Stomach (tissue), 19 donors: ENCODE data around the gene BET1L. TPM values are rescaled to one million over a fixed set of nuclear protein-coding genes. Genes with fewer than 3 reads are reported as not detected.

Experiments used
- DNase-seq, 2 donors: peaks; one replicate each; pipeline versions ENCODE4 v3.0.0 to v3.0.0-alpha.2; 2013 to 2019
- H3K27ac ChIP-seq, 5 donors: fragments of 200-600 bp in 4 of 5; sonication (generic) in 4 of 5; one replicate each; pipeline ENCODE4 v1.5.1; 2013 to 2019; ENCODE audit warnings: mild to moderate bottlenecking in 1 of 5, moderate library complexity in 1 of 5
- H3K27me3 ChIP-seq, 3 donors: fragments of 200-600 bp; sonication (generic); one replicate each; pipeline ENCODE4 v1.5.1; 2017 to 2019; ENCODE audit warnings: mixed run types in 1 of 3
- H3K36me3 ChIP-seq, 4 donors: fragments of 200-600 bp; sonication (generic); 1 replicate in 3 of 4; 2 replicates in 1 of 4; pipeline ENCODE4 v1.5.1; 2016 to 2019
- H3K4me1 ChIP-seq, 4 donors: fragments of 200-600 bp; sonication (generic); one replicate each; pipeline ENCODE4 v1.5.1; 2016 to 2019
- H3K4me3 ChIP-seq, 4 donors: fragments of 200-600 bp; sonication (generic) in 3 of 4; one replicate each; pipeline ENCODE4 v1.5.1; 2016 to 2019; ENCODE audit warnings: mild to moderate bottlenecking in 1 of 4
- H3K9me3 ChIP-seq, 4 donors: fragments of 200-600 bp; sonication (generic); one replicate each; pipeline ENCODE4 v1.5.1; 2016 to 2019
- CTCF ChIP-seq, 7 experiments: fragments of 450-650 bp in 4 of 7; fragments of 200-600 bp in 3 of 7; sonication (generic) in 3 of 7; IDR thresholded peaks; one replicate each; pipeline ENCODE4 v1.5.1; 2016 to 2019; ENCODE audit warnings: antibody characterized with exemption in 7 of 7, control low read depth in 2 of 7, mild to moderate bottlenecking in 1 of 7
- EP300 ChIP-seq: sonication (generic); formaldehyde crosslinking; IDR thresholded peaks from one replicate; pipeline ENCODE4 v1.6.1; 2017; ENCODE audit warnings: antibody characterized with exemption
- POLR2A ChIP-seq, 4 donors: fragments of 450-650 bp; IDR thresholded peaks; one replicate each; pipeline ENCODE4 v1.6.1; 2016; ENCODE audit warnings: antibody characterized with exemption in 4 of 4, control low read depth in 2 of 4, mild to moderate bottlenecking in 1 of 4, moderate library complexity in 1 of 4
- POLR2AphosphoS5 ChIP-seq, 3 donors: sonication (generic); formaldehyde crosslinking; IDR thresholded peaks; one replicate each; pipeline ENCODE4 v1.6.1; 2016; ENCODE audit warnings: antibody characterized with exemption in 3 of 3
- WGBS, 5 donors: extraction: QIAGEN DNeasy Blood & Tissue Kit in 3 of 5; methylation state at CpG; one replicate each; pipeline versions ENCODE4 v1.1.5 to v1.1.7; 2013 to 2018; 5-methylcytosine and 5-hydroxymethylcytosine counted together
- intact Hi-C: fragments of 100-400 bp; cut with DNase I; formaldehyde crosslinking; loops from one replicate; pipeline ENCODE4 v1.15.1; 2023; ENCODE audit warnings: low total_unique reads
- long read RNA-seq, 10 donors: transcript quantifications; one replicate each; lab custom pipeline, GENCODE V29; 2026
- polyA plus RNA-seq, 3 donors: library from polyadenylated mRNA; stranded (reverse); fragments of 200-250 nt; gene quantifications; one replicate each; pipeline ENCODE4 v1.2.3, GENCODE V29; 2013
- total RNA-seq, 5 donors: library from RNA; depleted of rRNA; stranded (reverse); fragments of >200 nt; gene quantifications; one replicate each; pipeline versions ENCODE4 v1.1.0 to v1.2.3, GENCODE V29; 2014 to 2016
- donor health status: healthy with polysubstance abuse.
- donor health status: Bipolar disorder and iron deficiency.
- donor health status: healthy.

The BET1L gene
- total RNA-seq (10 to 100 TPM in 4 of 5 donors, 1 to 10 TPM in 1; 7.0 to 36.5 (median 25.0) TPM), polyA plus RNA-seq (10 to 100 TPM; 21.8 to 38.3 (median 28.1) TPM)
- long read RNA-seq, donor 1, partial matches to known transcripts = 0 of 3 reads
- long read RNA-seq, donor 1, other reads (novel, unspliced or antisense) = 0 of 3 reads
- long read RNA-seq, donor 2, transcript BET1L-203 (4 exons, 2,819 nt) = major isoform, 5 of 5 reads
- long read RNA-seq, donor 2, partial matches to known transcripts = 0 of 5 reads
- long read RNA-seq, donor 2, other reads (novel, unspliced or antisense) = 0 of 5 reads
- long read RNA-seq, donor 3, transcript BET1L-203 (4 exons, 2,819 nt) = major isoform, 8 of 9 reads
- long read RNA-seq, donor 3, partial matches to known transcripts = 0 of 9 reads
- long read RNA-seq, donor 3, other reads (novel, unspliced or antisense) = 0 of 9 reads
- long read RNA-seq, donor 4 = 0 reads
- long read RNA-seq, donor 5, transcript BET1L-203 (4 exons, 2,819 nt) = major isoform, 11 of 12 reads
- long read RNA-seq, donor 5, partial matches to known transcripts = 0 of 12 reads
- long read RNA-seq, donor 5, other reads (novel, unspliced or antisense) = 0 of 12 reads
- long read RNA-seq, donor 6, transcript BET1L-203 (4 exons, 2,819 nt) = major isoform, 21 of 24 reads
- long read RNA-seq, donor 6, partial matches to known transcripts = 0 of 24 reads
- long read RNA-seq, donor 6, other reads (novel, unspliced or antisense) = 0 of 24 reads
- long read RNA-seq, donor 7, transcript BET1L-203 (4 exons, 2,819 nt) = major isoform, 16 of 17 reads
- long read RNA-seq, donor 7, partial matches to known transcripts = 0 of 17 reads
- long read RNA-seq, donor 7, other reads (novel, unspliced or antisense) = 0 of 17 reads
- long read RNA-seq, donor 8, transcript BET1L-203 (4 exons, 2,819 nt) = major isoform, 8 of 9 reads
- long read RNA-seq, donor 8, partial matches to known transcripts = 0 of 9 reads
- long read RNA-seq, donor 8, other reads (novel, unspliced or antisense) = 0 of 9 reads
- long read RNA-seq, donor 9, transcript BET1L-203 (4 exons, 2,819 nt) = major isoform, 8 of 8 reads
- long read RNA-seq, donor 9, partial matches to known transcripts = 0 of 8 reads
- long read RNA-seq, donor 9, other reads (novel, unspliced or antisense) = 0 of 8 reads
- long read RNA-seq, donor 10, transcript BET1L-203 (4 exons, 2,819 nt) = major isoform, 5 of 7 reads
- long read RNA-seq, donor 10, partial matches to known transcripts = 0 of 7 reads
- long read RNA-seq, donor 10, other reads (novel, unspliced or antisense) = 0 of 7 reads

GRCh38 chr11:207208-207862 lies at the start of gene BET1L, which contains the start of gene RIC8A:
BET1L (minus strand) TSS chr11:207399; CDS start chr11:207321, 78 bp downstream.
RIC8A (plus strand) TSS chr11:207708; CDS start chr11:208855, 1,147 bp downstream.
- Histone ChIP-seq H3K4me3 (peak within 1 kb of the TSS; percentile 82 to 100 (median 92)), H3K4me1 (peaks cover 31 to 75% (median 62%) of the 10 kb centered on the region in 4 donors), H3K27me3 (no peaks in the 10 kb centered on the region), H3K9me3 (no peaks in the 10 kb centered on the region), H3K36me3 (peaks cover 32 to 64% (median 62%) of the 10 kb centered on the region in 4 donors), H3K27ac (peak within 1 kb of the TSS; percentile 96 to 100 (median 99))
- TF ChIP-seq EP300 (peak; percentile 1), POLR2A (IDR thresholded peaks at IDR 0.05) (peak in 2 of 4 donors; percentile 51 to 91), POLR2AphosphoS5 (IDR thresholded peaks at IDR 0.05) (peak; percentile 85 to 98 (median 94)), CTCF (IDR thresholded peaks at IDR 0.05) (no peak)
- WGBS, 5 donors = 0 to 1% (median 0%) methylated on average over 14 to 63 of the region's 63 CpGs
- intact Hi-C loops = no loop called here
- DNase-seq = peak; percentile 93 to 99

- 85 to 100% (median 96%) methylated on average over 2 of the region's 2 CpGs for WGBS, 5 donors
- Histone ChIP-seq H3K9me3 (no peaks in the 10 kb centered on the region), H3K27me3 (peaks cover 0 to 4% (median 3%) of the 10 kb centered on the region in 3 donors), H3K36me3 (peaks cover 17 to 32% (median 31%) of the 10 kb centered on the region in 4 donors), H3K4me3 (no peak overlapping the region), H3K4me1 (peaks cover 0 to 2% (median 0%) of the 10 kb centered on the region in 4 donors), H3K27ac (no peak overlapping the region)
- intact Hi-C loops = no loop called here
- TF ChIP-seq CTCF (IDR thresholded peaks at IDR 0.05) = no peak
- no peak for TF ChIP-seq POLR2AphosphoS5 (IDR thresholded peaks at IDR 0.05)
- no peak for TF ChIP-seq POLR2A (IDR thresholded peaks at IDR 0.05)
- TF ChIP-seq EP300 = no peak
- no peak for DNase-seq
Observed at GRCh38 chr11:255816-256215, 48.6 kb upstream of the BET1L start.

- DNase-seq = no peak
- H3K4me3 ChIP-seq = no peak overlapping the region
- H3K27me3 ChIP-seq = peaks cover 0 to 4% (median 3%) of the 10 kb centered on the region in 3 donors
- H3K36me3 ChIP-seq = peaks cover 19 to 38% (median 37%) of the 10 kb centered on the region in 4 donors
- TF ChIP-seq EP300 = no peak
- no peak for TF ChIP-seq CTCF (IDR thresholded peaks at IDR 0.05)
- no peak for TF ChIP-seq POLR2A (IDR thresholded peaks at IDR 0.05)
- TF ChIP-seq POLR2AphosphoS5 (IDR thresholded peaks at IDR 0.05) = no peak
- intact Hi-C loops = no loop called here
- no peak overlapping the region for H3K27ac ChIP-seq
- H3K9me3 ChIP-seq = no peaks in the 10 kb centered on the region
- WGBS, 5 donors = 56 to 63% (median 62%) methylated on average over 3 of the region's 3 CpGs
- H3K4me1 ChIP-seq = peaks cover 0 to 6% (median 0%) of the 10 kb centered on the region in 4 donors
Observed at GRCh38 chr11:255176-255575, 48.0 kb upstream of the BET1L start.
